HCT116 (cell line): Measurements from ENCODE around the gene MARK1. TPM values are rescaled to one million over a fixed set of nuclear protein-coding genes. Genes with fewer than 3 reads are reported as not detected.

Source experiments
- ATAC-seq: fragments of 200-7000 bp; cut with Tn5 transposase; 2 replicates; pipeline ENCODE4 v1.9.1; 2020; ENCODE audit warnings: mild to moderate bottlenecking, moderate library complexity
- BruUV-seq: library from RNA; stranded (reverse); fragments of 400-500 nt; replicated peaks from 2 replicates; lab custom pipeline; 2021; lab: Mats Ljungman, UMichigan
- CTCF ChIA-PET: fragments of 300-600 bp; sonication (Branson Sonifier 250); formaldehyde crosslinking; loops from one replicate; lab custom pipeline; 2021; ENCODE audit warnings: antibody characterized with exemption; lab: Charles Lee
- POLR2A ChIA-PET: fragments of 300-600, 350-600 bp; sonication (Branson Sonifier 250); formaldehyde crosslinking; loops from one replicate; lab custom pipeline; 2021; ENCODE audit warnings: antibody characterized with exemption; lab: Charles Lee
- RAD21 ChIA-PET, 2 experiments: fragments of 300-600 bp; sonication (Branson Sonifier 250); formaldehyde crosslinking; loops; one replicate each; lab custom pipeline; 2023; ENCODE audit warnings: low total read pairs in 2 of 2; ENCODE audit not compliant: uncharacterized antibody in 2 of 2, unreplicated experiment in 2 of 2, low non-redundant PET in 1 of 2; lab: Charles Lee
- DNase-seq: peaks from one replicate; pipeline ENCODE4 v3.0.0-alpha.2; 2010; ENCODE audit warnings: low read depth, low spot score
- H2AFZ ChIP-seq: fragments of 200-600 bp; shearing (Covaris generic), sonication (generic); 2 replicates; pipeline ENCODE4 v1.6.1; 2017; ENCODE audit warnings: low read depth, mixed run types, mixed read lengths, antibody characterized with exemption, low read length; ENCODE audit not compliant: poor library complexity, severe bottlenecking
- H3K27ac ChIP-seq: 2 replicates; pipeline ENCODE4 v1.5.1; 2012; ENCODE audit warnings: low read depth, low read length
- H3K27me3 ChIP-seq: fragments of 200-600 bp; sonication (generic); 2 replicates; pipeline ENCODE4 v1.6.1; 2016; ENCODE audit warnings: mixed run types, low read length, mixed read lengths; ENCODE audit not compliant: insufficient read depth
- H3K36me3 ChIP-seq, 2 experiments: fragments of 200-500 bp in 1 of 2; fragments of 200-600 bp in 1 of 2; sonication (Bioruptor generic) in 1 of 2; sonication (generic) in 1 of 2; 2 replicates each; pipeline versions ENCODE4 v1.5.1 to v1.6.1; 2014 to 2016; ENCODE audit warnings: low read length in 2 of 2, inconsistent platforms in 1 of 2, mixed read lengths in 1 of 2, mixed run types in 1 of 2; ENCODE audit not compliant: insufficient read depth in 2 of 2, control insufficient read depth in 1 of 2
- H3K4me1 ChIP-seq, 2 experiments: fragments of 200-600 bp in 1 of 2; sonication (generic) in 1 of 2; 2 replicates each; pipeline versions ENCODE4 v1.5.1 to v1.6.1; 2012 to 2017; ENCODE audit warnings: low read length in 2 of 2, inconsistent platforms in 1 of 2, mild to moderate bottlenecking in 1 of 2, mixed read lengths in 1 of 2, mixed run types in 1 of 2, moderate library complexity in 1 of 2; ENCODE audit not compliant: insufficient read depth in 2 of 2, control insufficient read depth in 1 of 2
- H3K4me2 ChIP-seq: fragments of 200-600 bp; sonication (generic); 2 replicates; pipeline ENCODE4 v1.6.1; 2017; ENCODE audit warnings: mixed run types, low read length, mixed read lengths
- H3K4me3 ChIP-seq, 2 experiments: fragments of 200-600 bp in 1 of 2; sonication (generic) in 1 of 2; replicated peaks in 1 of 2; 2 replicates each; pipeline ENCODE4 v1.5.1; 2011 to 2016; ENCODE audit warnings: low read length in 2 of 2, control low read depth in 1 of 2, low read depth in 1 of 2, mild to moderate bottlenecking in 1 of 2, mixed read lengths in 1 of 2, mixed run types in 1 of 2
- H3K79me2 ChIP-seq: fragments of 200-600 bp; sonication (generic); 2 replicates; pipeline ENCODE4 v1.6.1; 2017; ENCODE audit warnings: mild to moderate bottlenecking, mixed run types, low read length, moderate library complexity, mixed read lengths; ENCODE audit not compliant: insufficient read depth
- H3K9ac ChIP-seq: fragments of 200-600 bp; sonication (generic); 2 replicates; pipeline ENCODE4 v1.6.1; 2016; ENCODE audit warnings: low read length, mixed read lengths
- H3K9me2 ChIP-seq: fragments of 200-600 bp; sonication (generic), shearing (Covaris generic); 2 replicates; pipeline ENCODE4 v1.6.1; 2017; ENCODE audit warnings: mixed run types, mild to moderate bottlenecking, moderate library complexity; ENCODE audit not compliant: insufficient read depth
- H3K9me3 ChIP-seq, 2 experiments: fragments of 200-500 bp in 1 of 2; fragments of 200-600 bp in 1 of 2; sonication (Bioruptor generic) in 1 of 2; sonication (generic) in 1 of 2; 2 replicates each; pipeline ENCODE4 v1.6.1; 2014 to 2017; ENCODE audit warnings: low read length in 2 of 2, mixed read lengths in 2 of 2, inconsistent platforms in 1 of 2, low read depth in 1 of 2, mild to moderate bottlenecking in 1 of 2, mixed run types in 1 of 2, moderate library complexity in 1 of 2; ENCODE audit not compliant: control insufficient read depth in 1 of 2, insufficient read depth in 1 of 2
- H4K20me1 ChIP-seq: fragments of 200-600 bp; sonication (generic), shearing (Covaris generic); 2 replicates; pipeline ENCODE4 v1.6.1; 2017; ENCODE audit warnings: mixed run types, mild to moderate bottlenecking, moderate library complexity; ENCODE audit not compliant: insufficient read depth
- CBX3 ChIP-seq: IDR thresholded peaks from 2 replicates; pipeline ENCODE4 v1.6.1; 2012; ENCODE audit warnings: low read depth
- CEBPB ChIP-seq: IDR thresholded peaks from 2 replicates; pipeline ENCODE4 v1.6.1; 2012; ENCODE audit warnings: low read depth
- EGR1 ChIP-seq: IDR thresholded peaks from 2 replicates; pipeline ENCODE4 v1.6.1; 2012; ENCODE audit warnings: low read depth
- ELF1 ChIP-seq: IDR thresholded peaks from 2 replicates; pipeline ENCODE4 v1.6.1; 2012; ENCODE audit warnings: low read depth, borderline replicate concordance
- FOSL1 ChIP-seq: IDR thresholded peaks from 2 replicates; pipeline ENCODE4 v1.6.1; 2012; ENCODE audit warnings: low read depth
- POLR2A ChIP-seq: IDR thresholded peaks from 2 replicates; pipeline ENCODE4 v1.7.0; 2011; ENCODE audit warnings: borderline replicate concordance; ENCODE audit not compliant: insufficient read depth, insufficient read length; ENCODE audit errors: extremely low read depth
- POLR2AphosphoS5 ChIP-seq: IDR thresholded peaks from 2 replicates; pipeline ENCODE4 v1.6.1; 2011; ENCODE audit warnings: mild to moderate bottlenecking, low read depth, low read length, moderate library complexity
- RAD21 ChIP-seq: IDR thresholded peaks from 2 replicates; pipeline ENCODE4 v1.6.1; 2012; ENCODE audit warnings: low read depth, mild to moderate bottlenecking
- SRF ChIP-seq: IDR thresholded peaks from 2 replicates; pipeline ENCODE4 v1.6.1; 2012; ENCODE audit warnings: low read depth
- TCF7L2 ChIP-seq: IDR thresholded peaks from 2 replicates; pipeline ENCODE4 v1.7.0; 2011; ENCODE audit warnings: borderline replicate concordance, inconsistent platforms; ENCODE audit not compliant: insufficient read depth, insufficient read length; ENCODE audit errors: extremely low read depth
- ZFX ChIP-seq: fragments of 450-650 bp; IDR thresholded peaks from 2 replicates; pipeline ENCODE4 v1.6.1; 2017
- ZNF274 ChIP-seq: fragments of 200-500 bp; sonication (Bioruptor generic); IDR thresholded peaks from 2 replicates; pipeline ENCODE4 v1.6.1; 2014; ENCODE audit warnings: mild to moderate bottlenecking, low read depth, low read length, inconsistent platforms
- intact Hi-C: fragments of 100-400 bp; cut with micrococcal nuclease; formaldehyde crosslinking; loops from 2 replicates; pipeline ENCODE4 v1.10.0; 2022
- total RNA-seq: library from RNA; stranded (reverse); gene quantifications from one replicate; pipeline ENCODE4 v1.2.1, GENCODE V29; 2021; ENCODE audit not compliant: unreplicated experiment
- TF ChIP-seq, protein P1 (sequence below): IDR thresholded peaks from 2 replicates; pipeline ENCODE4 v1.6.1; 2012; ENCODE audit warnings: low read depth
- TF ChIP-seq, protein P2 (sequence below), 3 experiments: fragments of 200-600 bp in 1 of 3; sonication (generic) in 1 of 3; IDR thresholded peaks in 2 of 3; conservative IDR thresholded peaks in 1 of 3; 2 replicates each; pipeline ENCODE4 v1.5.1; 2012 to 2017; ENCODE audit warnings: low read depth in 2 of 3, low read length in 2 of 3, antibody characterized with exemption in 1 of 3, borderline replicate concordance in 1 of 3, control low read depth in 1 of 3, mild to moderate bottlenecking in 1 of 3, mixed read lengths in 1 of 3, mixed run types in 1 of 3, moderate library complexity in 1 of 3; ENCODE audit not compliant: insufficient read depth in 1 of 3
- TF ChIP-seq, protein P3 (sequence below): IDR thresholded peaks from 2 replicates; pipeline ENCODE4 v1.6.1; 2012

The MARK1 gene
- total RNA-seq, 1 experiment from 2014 or later, result 3.6 TPM

DNA sequence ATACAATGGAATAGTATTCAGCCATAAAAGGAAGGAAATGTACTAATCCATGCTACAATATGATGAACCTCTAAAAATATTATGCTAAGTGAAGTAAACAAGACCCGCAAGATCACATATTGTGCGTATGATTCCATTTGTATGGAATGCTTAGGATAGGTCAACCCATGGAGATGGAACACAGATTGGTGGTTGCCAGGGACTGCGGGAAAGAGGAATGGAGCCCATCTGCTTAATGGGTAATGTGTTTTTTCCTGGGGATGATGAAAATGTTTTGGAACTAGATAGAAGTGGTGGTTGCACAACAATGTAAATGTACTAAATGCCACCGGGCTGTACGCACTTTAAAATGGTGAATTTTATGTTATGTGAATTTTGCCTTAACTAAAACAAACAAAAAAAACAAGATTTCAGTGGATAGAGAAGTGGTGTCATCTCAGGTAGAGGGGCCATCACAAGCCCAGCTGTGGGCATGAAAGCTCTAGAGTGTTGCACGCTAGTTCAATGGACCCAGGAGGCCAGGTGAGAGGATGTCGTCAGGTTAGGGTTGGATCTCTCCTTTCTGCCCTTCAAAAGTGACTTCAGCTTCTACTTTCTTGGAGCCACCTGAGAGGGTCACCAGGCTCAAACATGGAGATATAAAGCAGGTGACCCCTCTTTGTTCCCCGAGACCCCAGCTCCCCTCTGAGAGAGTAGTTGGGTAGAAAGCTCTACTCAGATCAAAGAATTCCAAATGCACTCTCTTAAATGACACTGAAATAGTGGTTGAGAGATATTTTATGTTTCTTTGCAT, 164.7 kb downstream of the MARK1 start:
- Histone ChIP-seq H3K4me2 (no peak overlapping the region), H3K9me3 (no peaks in the 10 kb centered on the region), H3K4me1 (peaks cover 0 to 18% of the 10 kb centered on the region in 2 experiments; a peak in 2 of 4 replicates), H3K36me3 (peaks cover 0 to 4% of the 10 kb centered on the region in 2 experiments; a peak in 2 of 4 replicates), H3K27me3 (no peaks in the 10 kb centered on the region), H3K9me2 (no peaks in the 10 kb centered on the region), H3K9ac (no peak overlapping the region), H4K20me1 (no peaks in the 10 kb centered on the region), H3K4me3 (no peak overlapping the region), H3K79me2 (no peaks in the 10 kb centered on the region), H3K27ac (no peak overlapping the region), H2AFZ (no peak overlapping the region)
- no peak for ATAC-seq
- BruUV-seq, result no TSS peak
- intact Hi-C loops, result no loop called here
- no peak for DNase-seq
- TF ChIP-seq SRF, result no peak
- TF ChIP-seq CBX3, result no peak
- no peak for TF ChIP-seq RAD21
- TF ChIP-seq, protein P1, sequence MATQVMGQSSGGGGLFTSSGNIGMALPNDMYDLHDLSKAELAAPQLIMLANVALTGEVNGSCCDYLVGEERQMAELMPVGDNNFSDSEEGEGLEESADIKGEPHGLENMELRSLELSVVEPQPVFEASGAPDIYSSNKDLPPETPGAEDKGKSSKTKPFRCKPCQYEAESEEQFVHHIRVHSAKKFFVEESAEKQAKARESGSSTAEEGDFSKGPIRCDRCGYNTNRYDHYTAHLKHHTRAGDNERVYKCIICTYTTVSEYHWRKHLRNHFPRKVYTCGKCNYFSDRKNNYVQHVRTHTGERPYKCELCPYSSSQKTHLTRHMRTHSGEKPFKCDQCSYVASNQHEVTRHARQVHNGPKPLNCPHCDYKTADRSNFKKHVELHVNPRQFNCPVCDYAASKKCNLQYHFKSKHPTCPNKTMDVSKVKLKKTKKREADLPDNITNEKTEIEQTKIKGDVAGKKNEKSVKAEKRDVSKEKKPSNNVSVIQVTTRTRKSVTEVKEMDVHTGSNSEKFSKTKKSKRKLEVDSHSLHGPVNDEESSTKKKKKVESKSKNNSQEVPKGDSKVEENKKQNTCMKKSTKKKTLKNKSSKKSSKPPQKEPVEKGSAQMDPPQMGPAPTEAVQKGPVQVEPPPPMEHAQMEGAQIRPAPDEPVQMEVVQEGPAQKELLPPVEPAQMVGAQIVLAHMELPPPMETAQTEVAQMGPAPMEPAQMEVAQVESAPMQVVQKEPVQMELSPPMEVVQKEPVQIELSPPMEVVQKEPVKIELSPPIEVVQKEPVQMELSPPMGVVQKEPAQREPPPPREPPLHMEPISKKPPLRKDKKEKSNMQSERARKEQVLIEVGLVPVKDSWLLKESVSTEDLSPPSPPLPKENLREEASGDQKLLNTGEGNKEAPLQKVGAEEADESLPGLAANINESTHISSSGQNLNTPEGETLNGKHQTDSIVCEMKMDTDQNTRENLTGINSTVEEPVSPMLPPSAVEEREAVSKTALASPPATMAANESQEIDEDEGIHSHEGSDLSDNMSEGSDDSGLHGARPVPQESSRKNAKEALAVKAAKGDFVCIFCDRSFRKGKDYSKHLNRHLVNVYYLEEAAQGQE, result no peak
- TF ChIP-seq POLR2A, result no peak
- TF ChIP-seq FOSL1, result no peak
- TF ChIP-seq TCF7L2, result no peak
- no peak for TF ChIP-seq EGR1
- no peak for TF ChIP-seq ZNF274
- no peak for TF ChIP-seq POLR2AphosphoS5
- TF ChIP-seq CEBPB, result no peak
- TF ChIP-seq, protein P2, sequence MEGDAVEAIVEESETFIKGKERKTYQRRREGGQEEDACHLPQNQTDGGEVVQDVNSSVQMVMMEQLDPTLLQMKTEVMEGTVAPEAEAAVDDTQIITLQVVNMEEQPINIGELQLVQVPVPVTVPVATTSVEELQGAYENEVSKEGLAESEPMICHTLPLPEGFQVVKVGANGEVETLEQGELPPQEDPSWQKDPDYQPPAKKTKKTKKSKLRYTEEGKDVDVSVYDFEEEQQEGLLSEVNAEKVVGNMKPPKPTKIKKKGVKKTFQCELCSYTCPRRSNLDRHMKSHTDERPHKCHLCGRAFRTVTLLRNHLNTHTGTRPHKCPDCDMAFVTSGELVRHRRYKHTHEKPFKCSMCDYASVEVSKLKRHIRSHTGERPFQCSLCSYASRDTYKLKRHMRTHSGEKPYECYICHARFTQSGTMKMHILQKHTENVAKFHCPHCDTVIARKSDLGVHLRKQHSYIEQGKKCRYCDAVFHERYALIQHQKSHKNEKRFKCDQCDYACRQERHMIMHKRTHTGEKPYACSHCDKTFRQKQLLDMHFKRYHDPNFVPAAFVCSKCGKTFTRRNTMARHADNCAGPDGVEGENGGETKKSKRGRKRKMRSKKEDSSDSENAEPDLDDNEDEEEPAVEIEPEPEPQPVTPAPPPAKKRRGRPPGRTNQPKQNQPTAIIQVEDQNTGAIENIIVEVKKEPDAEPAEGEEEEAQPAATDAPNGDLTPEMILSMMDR (IDR thresholded peaks at IDR 0.05 in 2 of 3, conservative IDR thresholded peaks at IDR 0.05 in 1 of 3; ENCODE audit: borderline replicate concordance in 1 of 3, insufficient read depth in 1 of 3, low read depth in 2 of 3, low read length in 2 of 3), result no peak
- no peak for TF ChIP-seq ELF1
- no peak for TF ChIP-seq ZFX
- TF ChIP-seq, protein P3, sequence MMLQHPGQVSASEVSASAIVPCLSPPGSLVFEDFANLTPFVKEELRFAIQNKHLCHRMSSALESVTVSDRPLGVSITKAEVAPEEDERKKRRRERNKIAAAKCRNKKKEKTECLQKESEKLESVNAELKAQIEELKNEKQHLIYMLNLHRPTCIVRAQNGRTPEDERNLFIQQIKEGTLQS, result no peak
- ChIA-PET RAD21 (no interaction called here), CTCF (interaction anchor here (1.3 to 1.9 kb wide), 3 partner anchors 41 to 396 kb away, joined by 3 to 8 read pairs (median 4); no protein-coding TSS in a partner anchor), POLR2A (no interaction called here)
